HG02763 (cell line): ENCODE measurements around the gene ADGRL3.

ENCODE experiments used
- ATAC-seq: cut with Tn5 transposase; IDR thresholded peaks from one replicate; pipeline ENCODE4 v1.9.1; 2021; ENCODE audit warnings: mild to moderate bottlenecking, moderate library complexity; ENCODE audit not compliant: unreplicated experiment

ADGRL3 gene

GRCh38 chr4:61770456-61770855, 570.3 kb downstream of the ADGRL3 start:
- no peak for ATAC-seq

GRCh38 chr4:61771056-61771455, 570.9 kb downstream of the ADGRL3 start:
- no peak for ATAC-seq

GRCh38 chr4:61772126-61772525, 572.0 kb downstream of the ADGRL3 start:
- ATAC-seq: no peak

GRCh38 chr4:61773655-61774245, 573.6 kb downstream of the ADGRL3 start:
- no peak for ATAC-seq

- ATAC-seq: no peak
These were observed 582.0 kb downstream of the ADGRL3 start for GRCh38 chr4:61782133-61782532.

GRCh38 chr4:61783050-61783449, 582.9 kb downstream of the ADGRL3 start:
- peak; percentile 48 for ATAC-seq

GRCh38 chr4:61785761-61786160, 585.6 kb downstream of the ADGRL3 start:
- ATAC-seq: no peak

GRCh38 chr4:61786211-61786610, 586.1 kb downstream of the ADGRL3 start:
- ATAC-seq: no peak

GRCh38 chr4:61795998-61796397, 595.9 kb downstream of the ADGRL3 start:
- ATAC-seq: no peak

- no peak for ATAC-seq
These were observed 599.7 kb downstream of the ADGRL3 start for GRCh38 chr4:61799794-61800193.

- no peak for ATAC-seq
These were observed 605.1 kb downstream of the ADGRL3 start for GRCh38 chr4:61805227-61805626.

- no peak for ATAC-seq
These were observed 605.9 kb downstream of the ADGRL3 start for GRCh38 chr4:61805979-61806378.

GRCh38 chr4:61812171-61812570, 612.0 kb downstream of the ADGRL3 start:
- no peak for ATAC-seq

- ATAC-seq: no peak
These were observed 616.9 kb downstream of the ADGRL3 start for GRCh38 chr4:61817071-61817470.

GRCh38 chr4:61820136-61820535, 620.0 kb downstream of the ADGRL3 start:
- ATAC-seq: no peak

GRCh38 chr4:61824454-61824853, 624.3 kb downstream of the ADGRL3 start:
- ATAC-seq: no peak

GRCh38 chr4:61827907-61828391, 627.8 kb downstream of the ADGRL3 start:
- ATAC-seq: no peak

GRCh38 chr4:61828960-61829359, 628.8 kb downstream of the ADGRL3 start:
- no peak for ATAC-seq

GRCh38 chr4:61831987-61832386, 631.9 kb downstream of the ADGRL3 start:
- ATAC-seq: no peak

- ATAC-seq: no peak
These were observed 637.3 kb downstream of the ADGRL3 start for GRCh38 chr4:61837395-61837794.

GRCh38 chr4:61838072-61838471, 637.9 kb downstream of the ADGRL3 start:
- ATAC-seq: no peak

- ATAC-seq: no peak
These were observed 641.6 kb downstream of the ADGRL3 start for GRCh38 chr4:61841714-61842113.

GRCh38 chr4:61851126-61851525, 651.0 kb downstream of the ADGRL3 start:
- no peak for ATAC-seq
